NCI-H1417 treated with DMSO at 0.1 percent for 48 hours (cell line): ENCODE data around the gene PGAM2.
"Not testable (repeated sequence)": the region's sequence is repeated elsewhere in the genome, so short reads cannot be mapped to it uniquely, and the experiment has no call there.

Experiments
- DNase-seq: peaks from one replicate; lab custom pipeline; 2025; lab: John Stamatoyannopoulos, UW

Gene PGAM2

GRCh38 chr7:44050121-44050914, 15.0 kb downstream of the PGAM2 start:
- no peak for DNase-seq

DNA sequence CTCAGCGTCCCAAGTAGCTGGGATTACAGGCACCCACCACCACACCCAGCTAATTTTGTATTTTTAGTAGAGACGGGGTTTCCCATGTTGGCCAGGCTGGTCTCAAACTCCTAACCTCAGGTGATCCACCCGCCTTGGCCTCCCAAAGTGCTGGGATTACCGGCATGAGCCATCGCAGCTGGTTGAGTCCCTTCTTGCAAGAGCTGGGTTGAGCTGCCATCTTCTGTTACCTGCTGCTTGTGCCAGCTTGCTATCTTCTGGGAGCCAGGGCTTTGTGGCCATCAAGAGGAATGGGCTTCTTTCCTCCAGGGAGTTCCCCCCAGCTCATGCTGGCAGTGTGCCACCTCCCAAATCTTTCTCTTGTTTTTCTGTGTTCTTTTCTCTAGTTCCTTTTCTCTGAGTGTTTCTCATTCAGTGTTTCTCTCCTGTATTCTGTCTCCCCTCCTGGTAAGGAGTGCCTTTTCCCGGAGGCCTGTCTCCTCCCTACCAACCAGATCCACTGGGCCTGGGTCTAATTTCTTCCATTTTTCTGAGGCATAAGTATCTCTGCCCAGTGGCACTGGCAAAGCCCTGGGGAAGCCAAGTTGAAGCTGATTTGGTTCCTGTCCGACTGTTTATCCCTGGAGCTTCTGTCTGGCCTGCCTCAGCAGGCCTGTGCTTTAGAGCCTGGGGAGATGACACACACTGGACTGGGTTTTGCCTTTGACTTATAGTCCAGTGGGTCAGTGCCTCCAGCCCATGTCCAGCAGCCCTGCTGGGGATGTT, 17.2 kb downstream of the PGAM2 start:
- DNase-seq, result no peak

DNA sequence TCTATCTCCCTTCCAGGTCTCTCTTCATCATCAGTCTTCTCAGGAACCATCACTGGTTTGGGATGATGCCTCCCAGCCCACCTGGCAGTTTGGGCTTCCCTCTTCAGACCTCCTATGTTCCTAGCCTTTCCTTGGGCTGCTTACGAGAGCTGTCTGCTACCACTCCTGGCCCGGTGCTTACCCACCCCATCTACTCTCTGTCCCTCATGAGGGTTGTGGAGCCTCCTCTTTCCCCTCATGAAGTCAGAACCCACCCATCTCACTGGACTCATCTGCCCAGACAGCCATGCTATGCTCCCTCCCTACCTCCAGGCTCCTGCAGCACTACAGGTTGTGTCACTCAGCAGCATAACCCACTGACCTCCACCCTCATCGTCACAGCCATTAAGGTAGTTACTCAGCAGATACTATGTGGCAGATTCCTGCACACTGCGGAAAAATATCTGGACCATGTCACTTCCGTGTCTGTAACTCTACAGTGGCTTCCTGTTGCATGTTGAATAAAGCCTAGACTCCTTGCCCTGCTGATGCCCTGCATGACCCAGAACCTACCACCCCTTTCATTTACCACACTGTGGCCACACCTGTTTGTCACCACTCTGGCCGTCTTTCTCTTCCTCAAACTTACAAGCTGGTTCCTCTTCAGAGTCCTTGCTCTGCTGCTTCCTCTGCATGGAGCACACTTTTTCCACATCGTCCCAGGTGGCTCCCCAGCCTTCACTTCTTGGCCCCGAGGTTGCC, 18.9 kb downstream of the PGAM2 start:
- no peak for DNase-seq

DNA sequence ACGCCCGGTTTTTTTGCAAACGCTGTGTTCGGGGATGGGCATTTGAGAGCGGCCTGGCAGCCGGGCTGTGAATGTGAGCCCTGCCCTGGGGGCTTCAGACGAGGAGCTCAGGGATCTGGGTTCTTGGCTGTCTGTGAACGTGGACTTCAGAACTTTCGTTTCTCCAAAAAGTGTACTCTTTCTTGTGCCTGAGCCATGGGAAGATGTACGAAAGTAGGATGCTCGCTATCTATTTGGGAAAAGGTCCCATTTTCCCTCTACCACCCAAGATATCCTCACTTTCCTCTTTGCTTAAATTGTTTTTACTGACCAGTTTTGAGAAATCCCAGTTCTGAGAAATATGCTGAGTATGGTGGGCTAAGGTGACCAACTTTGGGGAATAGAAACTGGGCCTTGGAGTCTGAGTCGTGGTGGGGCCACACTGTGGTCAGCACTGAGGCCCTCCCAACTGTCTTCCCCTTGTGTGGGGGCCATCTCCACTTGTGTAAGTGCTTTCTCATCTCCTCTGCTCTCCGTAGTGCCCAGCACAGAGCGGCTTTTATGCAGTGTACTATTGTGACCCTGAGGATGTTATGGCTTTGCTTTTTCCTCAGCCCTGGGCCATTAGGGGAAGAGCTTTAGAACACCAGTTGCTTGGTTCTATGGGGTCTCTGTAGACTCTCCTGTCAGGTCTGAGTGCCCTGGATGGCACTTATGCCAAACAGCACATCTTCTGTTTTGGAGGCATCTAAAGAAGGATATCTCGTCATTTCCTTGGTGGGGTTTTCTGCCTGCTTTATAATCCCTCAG, 19.9 kb downstream of the PGAM2 start:
- DNase-seq, result no peak

GRCh38 chr7:44044315-44045225, 20.8 kb downstream of the PGAM2 start, which contains the start of gene DBNL:
DBNL (plus strand) TSS chr7:44044702; CDS start chr7:44044738, 36 bp downstream.
- DNase-seq, result peak; percentile 27

GRCh38 chr7:44043902-44044301, 21.5 kb downstream of the PGAM2 start:
- no peak for DNase-seq

GRCh38 chr7:44042221-44042620, 23.1 kb downstream of the PGAM2 start:
- no peak for DNase-seq

GRCh38 chr7:44040493-44040891, 24.9 kb downstream of the PGAM2 start:
- DNase-seq, result not testable (repeated sequence)

DNA sequence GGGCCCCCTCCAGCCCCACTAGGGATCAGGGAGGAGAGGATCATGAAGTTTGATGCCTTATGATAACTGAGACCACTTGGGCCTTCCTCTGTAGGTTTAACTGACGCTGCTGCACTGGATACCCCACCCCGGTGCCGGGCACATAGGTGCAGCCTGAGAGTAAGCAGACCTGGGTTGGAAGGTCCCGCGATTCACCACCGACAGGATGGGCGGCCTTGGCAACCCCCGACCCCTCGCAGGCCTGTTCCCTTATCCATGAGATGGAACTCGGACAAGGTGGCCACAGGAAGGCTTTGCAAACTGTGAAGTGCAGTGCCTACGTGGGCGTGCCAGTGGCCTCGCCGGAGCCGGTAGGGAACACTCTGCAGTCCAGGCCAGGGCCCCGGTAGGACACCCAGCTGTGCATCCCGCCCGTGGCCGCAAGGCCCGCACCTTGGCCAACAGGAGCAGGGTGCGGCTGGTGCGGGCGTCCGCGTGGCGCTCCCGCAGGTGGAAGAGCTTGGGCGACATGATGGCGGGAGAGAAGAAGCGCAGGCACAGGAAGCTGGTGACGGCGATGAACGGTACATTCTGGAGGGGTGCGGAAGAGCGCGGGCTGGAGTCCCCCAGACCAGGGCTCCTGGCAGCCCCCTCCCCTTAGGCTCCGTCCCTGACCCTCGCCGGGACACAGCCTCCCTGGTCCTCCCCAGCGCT, 25.4 kb downstream of the PGAM2 start:
- not testable (repeated sequence) for DNase-seq

DNA sequence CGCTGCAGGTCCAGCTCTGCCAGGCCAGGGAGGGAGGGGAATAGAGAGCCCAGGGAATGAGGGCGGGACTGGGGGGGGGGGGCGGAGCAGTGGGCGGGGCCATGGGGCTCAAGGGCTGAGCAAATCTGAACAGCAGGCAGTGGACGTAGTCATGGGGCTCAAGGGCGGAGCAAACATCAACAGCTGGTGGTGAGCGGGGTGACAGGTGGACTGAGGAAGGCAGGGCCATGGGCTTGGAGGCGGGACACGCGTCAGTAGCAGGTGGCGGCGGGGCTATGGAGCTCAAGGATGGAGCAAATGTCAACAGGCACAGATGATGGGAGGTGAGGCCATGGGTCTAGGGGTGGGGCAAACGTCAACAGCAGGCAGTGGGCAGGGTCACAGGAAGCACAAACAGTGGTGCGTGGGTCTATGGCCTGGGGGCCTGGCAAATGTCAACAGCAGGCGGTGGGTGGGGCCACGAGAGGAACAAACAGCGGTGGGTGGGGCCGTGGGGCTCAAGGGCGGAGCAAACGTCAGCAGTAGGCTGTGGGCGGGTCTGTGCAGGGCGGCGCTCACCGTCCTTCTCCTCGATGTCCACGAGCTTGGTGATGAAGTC, 26.3 kb downstream of the PGAM2 start:
- peak; percentile 86 for DNase-seq

DNA sequence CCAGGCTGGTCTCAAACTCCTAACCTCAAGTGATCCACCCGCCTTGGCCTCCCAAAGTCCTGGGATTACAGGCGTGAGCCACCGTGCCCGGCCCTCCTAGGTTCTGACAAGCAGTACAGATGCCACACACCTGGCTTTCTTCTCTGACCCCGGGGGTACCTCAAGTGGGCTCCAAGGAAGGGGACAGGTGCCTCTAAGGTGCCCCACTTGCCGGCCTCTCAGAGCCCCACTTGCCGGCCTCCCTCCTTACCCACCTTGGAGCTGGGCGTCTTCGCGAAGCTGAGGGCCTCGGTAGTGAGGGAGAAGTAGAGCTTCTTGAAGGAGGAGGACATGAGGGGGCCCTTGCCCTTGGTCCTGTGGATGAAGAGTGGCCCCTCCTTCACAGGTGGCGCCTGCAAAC, 26.8 kb downstream of the PGAM2 start:
- not testable (repeated sequence) for DNase-seq

GRCh38 chr7:44037951-44038350, 27.4 kb downstream of the PGAM2 start:
- DNase-seq, result not testable (repeated sequence)

GRCh38 chr7:44036364-44036763, 29.0 kb downstream of the PGAM2 start:
- DNase-seq, result not testable (repeated sequence)

- DNase-seq, result not testable (repeated sequence)
These were observed 31.2 kb downstream of the PGAM2 start for GRCh38 chr7:44033971-44034844.

GRCh38 chr7:44032031-44032430, 33.3 kb downstream of the PGAM2 start:
- not testable (repeated sequence) for DNase-seq

DNA sequence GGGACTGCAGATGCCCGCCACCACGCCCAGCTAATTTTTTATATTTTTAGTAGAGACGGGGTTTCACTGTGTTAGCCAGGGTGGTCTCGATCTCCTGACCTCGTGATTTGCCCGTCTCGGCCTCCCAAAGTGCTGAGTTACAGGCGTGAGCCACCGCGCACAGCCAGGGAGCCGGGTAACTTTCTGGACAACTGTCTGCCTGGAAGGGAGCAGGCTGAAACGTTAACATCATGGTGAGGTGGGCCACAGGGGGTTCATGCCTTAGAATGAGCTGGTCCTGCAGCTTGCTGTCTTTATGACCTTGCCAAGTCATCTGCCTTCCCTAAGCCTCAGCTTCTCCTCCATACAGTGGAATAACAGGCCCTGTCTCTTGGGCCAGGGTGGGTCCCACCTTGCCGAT, 34.0 kb downstream of the PGAM2 start:
- DNase-seq, result not testable (repeated sequence)

- not testable (repeated sequence) for DNase-seq
These were observed 35.3 kb downstream of the PGAM2 start for GRCh38 chr7:44030029-44030428.

DNA sequence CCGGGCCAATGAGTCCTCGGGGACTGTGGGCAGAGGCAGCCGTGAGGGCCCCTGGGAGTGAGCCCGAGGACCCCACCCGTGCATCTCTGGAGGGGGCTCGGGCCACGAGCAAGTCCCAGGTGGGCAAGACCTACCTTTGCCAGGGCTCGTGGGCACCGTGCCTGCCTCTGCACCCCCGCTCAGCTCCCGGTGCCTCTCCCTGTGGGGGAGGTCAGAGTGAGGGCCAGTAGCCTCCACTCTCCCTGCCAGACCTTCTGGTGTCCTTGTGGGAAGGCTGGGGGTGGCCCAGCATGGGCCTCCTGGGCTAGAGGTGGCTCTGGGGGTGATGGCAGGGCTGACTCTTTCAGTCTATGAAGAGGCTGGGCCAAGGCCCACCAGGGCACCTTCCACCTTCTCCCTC, 35.9 kb downstream of the PGAM2 start:
- DNase-seq, result not testable (repeated sequence)
